ENCODE measurements around the gene MTFP1.
A peak's percentile ranks its signal among the peaks of the same experiment; 100 is the strongest.

The MTFP1 gene

DNA sequence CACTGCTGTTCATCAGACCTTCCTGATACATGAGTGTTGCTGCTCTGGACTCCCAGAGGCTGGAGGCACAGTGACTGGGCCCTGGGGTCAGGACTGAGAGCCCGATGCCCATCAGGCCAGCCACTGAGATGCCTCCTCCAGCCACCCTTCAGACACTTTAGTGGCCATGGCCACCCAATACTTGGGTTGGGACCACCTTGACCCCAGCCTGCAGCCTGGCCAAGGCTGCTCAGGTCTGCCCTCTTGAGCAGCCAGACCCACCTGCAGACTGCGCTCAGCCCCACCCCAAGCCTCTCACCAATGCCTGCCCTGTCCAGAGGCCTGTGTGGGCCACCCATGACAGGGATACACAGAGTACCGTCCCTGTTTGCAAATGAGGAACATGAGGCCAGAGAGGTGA, 42.5 kb upstream of the MTFP1 start:
- TF ChIP-seq, protein P1, sequence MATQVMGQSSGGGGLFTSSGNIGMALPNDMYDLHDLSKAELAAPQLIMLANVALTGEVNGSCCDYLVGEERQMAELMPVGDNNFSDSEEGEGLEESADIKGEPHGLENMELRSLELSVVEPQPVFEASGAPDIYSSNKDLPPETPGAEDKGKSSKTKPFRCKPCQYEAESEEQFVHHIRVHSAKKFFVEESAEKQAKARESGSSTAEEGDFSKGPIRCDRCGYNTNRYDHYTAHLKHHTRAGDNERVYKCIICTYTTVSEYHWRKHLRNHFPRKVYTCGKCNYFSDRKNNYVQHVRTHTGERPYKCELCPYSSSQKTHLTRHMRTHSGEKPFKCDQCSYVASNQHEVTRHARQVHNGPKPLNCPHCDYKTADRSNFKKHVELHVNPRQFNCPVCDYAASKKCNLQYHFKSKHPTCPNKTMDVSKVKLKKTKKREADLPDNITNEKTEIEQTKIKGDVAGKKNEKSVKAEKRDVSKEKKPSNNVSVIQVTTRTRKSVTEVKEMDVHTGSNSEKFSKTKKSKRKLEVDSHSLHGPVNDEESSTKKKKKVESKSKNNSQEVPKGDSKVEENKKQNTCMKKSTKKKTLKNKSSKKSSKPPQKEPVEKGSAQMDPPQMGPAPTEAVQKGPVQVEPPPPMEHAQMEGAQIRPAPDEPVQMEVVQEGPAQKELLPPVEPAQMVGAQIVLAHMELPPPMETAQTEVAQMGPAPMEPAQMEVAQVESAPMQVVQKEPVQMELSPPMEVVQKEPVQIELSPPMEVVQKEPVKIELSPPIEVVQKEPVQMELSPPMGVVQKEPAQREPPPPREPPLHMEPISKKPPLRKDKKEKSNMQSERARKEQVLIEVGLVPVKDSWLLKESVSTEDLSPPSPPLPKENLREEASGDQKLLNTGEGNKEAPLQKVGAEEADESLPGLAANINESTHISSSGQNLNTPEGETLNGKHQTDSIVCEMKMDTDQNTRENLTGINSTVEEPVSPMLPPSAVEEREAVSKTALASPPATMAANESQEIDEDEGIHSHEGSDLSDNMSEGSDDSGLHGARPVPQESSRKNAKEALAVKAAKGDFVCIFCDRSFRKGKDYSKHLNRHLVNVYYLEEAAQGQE (IDR thresholded peaks at IDR 0.05; ENCODE audit: insufficient read depth in 1 of 2, low read depth in 2 of 2, low read length in 2 of 2) = no peak
- no peak for TF ChIP-seq TAF1 (IDR thresholded peaks at IDR 0.05; ENCODE audit: borderline replicate concordance, insufficient read depth, low read length)
- TF ChIP-seq POLR2AphosphoS5 (IDR thresholded peaks at IDR 0.05; ENCODE audit: low read depth, low read length) = no peak

- TF ChIP-seq FOXP2 (optimal IDR thresholded peaks at IDR 0.05; ENCODE audit: borderline replicate concordance, extremely low read depth, extremely low read length, insufficient read depth) = no peak
- TF ChIP-seq, protein P1 (IDR thresholded peaks at IDR 0.05; ENCODE audit: insufficient read depth in 1 of 2, low read depth in 2 of 2, low read length in 2 of 2) = no peak
- no peak for TF ChIP-seq POLR2AphosphoS5 (IDR thresholded peaks at IDR 0.05; ENCODE audit: low read depth, low read length)
- TF ChIP-seq TAF1 (IDR thresholded peaks at IDR 0.05; ENCODE audit: borderline replicate concordance, insufficient read depth, low read length) = no peak
- TF ChIP-seq SIN3A (IDR thresholded peaks at IDR 0.05; ENCODE audit: borderline replicate concordance, insufficient read depth, low read length) = no peak
Measured at GRCh38 chr22:30385942-30386341, 39.6 kb upstream of the MTFP1 start.

DNA sequence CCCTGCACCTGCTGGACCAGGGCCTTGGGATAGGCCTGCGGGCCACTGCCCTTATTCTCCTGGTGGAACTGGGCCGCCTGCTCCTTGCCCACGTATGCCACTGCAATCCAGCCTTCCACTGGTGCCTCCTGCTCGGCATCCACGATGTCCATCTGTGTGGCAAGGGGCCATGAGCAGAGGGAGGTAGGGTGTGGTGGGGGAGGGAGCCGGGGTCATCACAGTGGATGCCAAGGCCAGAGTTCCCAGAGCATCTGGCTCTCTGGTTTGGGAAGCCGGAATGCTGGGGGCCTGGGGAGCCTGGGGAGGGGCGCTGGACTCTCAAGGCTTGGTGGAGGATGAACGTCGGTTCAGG, 39.0 kb upstream of the MTFP1 start:
- no peak for TF ChIP-seq SIN3A (IDR thresholded peaks at IDR 0.05; ENCODE audit: borderline replicate concordance, insufficient read depth, low read length)
- TF ChIP-seq FOXP2 (optimal IDR thresholded peaks at IDR 0.05; ENCODE audit: borderline replicate concordance, extremely low read depth, extremely low read length, insufficient read depth) = no peak
- no peak for TF ChIP-seq TAF1 (IDR thresholded peaks at IDR 0.05; ENCODE audit: borderline replicate concordance, insufficient read depth, low read length)
- TF ChIP-seq, protein P1 (IDR thresholded peaks at IDR 0.05; ENCODE audit: insufficient read depth in 1 of 2, low read depth in 2 of 2, low read length in 2 of 2) = no peak
- no peak for TF ChIP-seq POLR2AphosphoS5 (IDR thresholded peaks at IDR 0.05; ENCODE audit: low read depth, low read length)

- TF ChIP-seq SIN3A (IDR thresholded peaks at IDR 0.05; ENCODE audit: borderline replicate concordance, insufficient read depth, low read length) (no peak), TAF1 (IDR thresholded peaks at IDR 0.05; ENCODE audit: borderline replicate concordance, insufficient read depth, low read length) (peak; percentile 16; the same call in 1 of the 2 replicates), POLR2AphosphoS5 (IDR thresholded peaks at IDR 0.05; ENCODE audit: low read depth, low read length) (peak; percentile 22; the same call in 1 of the 2 replicates), FOXP2 (optimal IDR thresholded peaks at IDR 0.05; ENCODE audit: borderline replicate concordance, extremely low read depth, extremely low read length, insufficient read depth) (peak; percentile 45)
- TF ChIP-seq, protein P1 (IDR thresholded peaks at IDR 0.05; ENCODE audit: insufficient read depth in 1 of 2, low read depth in 2 of 2, low read length in 2 of 2) = no peak
Measured at GRCh38 chr22:30386960-30387827, 38.4 kb upstream of the MTFP1 start, which contains the start of gene RNF215. TSS of gene RNF215 (minus strand) at chr22:30387411. CDS start at chr22:30387313, 98 bp downstream.

Data from PFSK-1 (cell line).